ENCODE data around the gene RNU6-7. TPM values are rescaled to one million over a fixed set of nuclear protein-coding genes. Genes with fewer than 3 reads are reported as not detected.

RNU6-7 gene
- total RNA-seq, 4 donors from 2014 or later: not detected

DNA sequence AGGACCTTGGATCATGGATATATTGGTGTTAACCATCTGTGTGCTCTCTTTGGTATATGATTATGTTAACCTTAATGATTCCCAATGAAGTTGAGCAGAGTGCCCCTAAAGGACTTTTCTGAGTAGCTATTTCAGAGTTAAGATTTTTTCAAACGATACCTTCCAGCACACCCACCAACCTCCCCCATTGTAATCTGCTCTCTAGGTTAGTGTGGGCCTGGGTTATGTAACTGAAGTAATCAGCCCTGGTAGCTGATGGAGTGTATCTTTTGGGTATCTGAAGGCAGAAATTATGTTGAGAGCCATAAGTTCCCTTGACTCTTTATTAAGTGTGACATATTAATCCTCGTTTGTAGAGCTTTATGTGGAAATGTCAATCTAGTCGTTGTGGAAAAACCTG is 48.8 kb downstream of the RNU6-7 start:
- H3K4me3 ChIP-seq (ENCODE audit: low read depth, poor library complexity, severe bottlenecking): no peak overlapping the region
- 85 to 88% methylated on average over 3 of the region's 3 CpGs for WGBS, 2 donors
- DNase-seq (ENCODE audit: low spot score in 2 of 2): no peak
- intact Hi-C loops (cut with DNase I; ENCODE audit: low total_unique reads): loop anchor here (5.0 to 10.0 kb wide), 3 partner anchors 178 to 736 kb away; no protein-coding TSS in a partner anchor
- TF ChIP-seq POLR2A (IDR thresholded peaks at IDR 0.05): no peak
- TF ChIP-seq, protein P1, sequence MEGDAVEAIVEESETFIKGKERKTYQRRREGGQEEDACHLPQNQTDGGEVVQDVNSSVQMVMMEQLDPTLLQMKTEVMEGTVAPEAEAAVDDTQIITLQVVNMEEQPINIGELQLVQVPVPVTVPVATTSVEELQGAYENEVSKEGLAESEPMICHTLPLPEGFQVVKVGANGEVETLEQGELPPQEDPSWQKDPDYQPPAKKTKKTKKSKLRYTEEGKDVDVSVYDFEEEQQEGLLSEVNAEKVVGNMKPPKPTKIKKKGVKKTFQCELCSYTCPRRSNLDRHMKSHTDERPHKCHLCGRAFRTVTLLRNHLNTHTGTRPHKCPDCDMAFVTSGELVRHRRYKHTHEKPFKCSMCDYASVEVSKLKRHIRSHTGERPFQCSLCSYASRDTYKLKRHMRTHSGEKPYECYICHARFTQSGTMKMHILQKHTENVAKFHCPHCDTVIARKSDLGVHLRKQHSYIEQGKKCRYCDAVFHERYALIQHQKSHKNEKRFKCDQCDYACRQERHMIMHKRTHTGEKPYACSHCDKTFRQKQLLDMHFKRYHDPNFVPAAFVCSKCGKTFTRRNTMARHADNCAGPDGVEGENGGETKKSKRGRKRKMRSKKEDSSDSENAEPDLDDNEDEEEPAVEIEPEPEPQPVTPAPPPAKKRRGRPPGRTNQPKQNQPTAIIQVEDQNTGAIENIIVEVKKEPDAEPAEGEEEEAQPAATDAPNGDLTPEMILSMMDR (IDR thresholded peaks at IDR 0.05): no peak

DNA sequence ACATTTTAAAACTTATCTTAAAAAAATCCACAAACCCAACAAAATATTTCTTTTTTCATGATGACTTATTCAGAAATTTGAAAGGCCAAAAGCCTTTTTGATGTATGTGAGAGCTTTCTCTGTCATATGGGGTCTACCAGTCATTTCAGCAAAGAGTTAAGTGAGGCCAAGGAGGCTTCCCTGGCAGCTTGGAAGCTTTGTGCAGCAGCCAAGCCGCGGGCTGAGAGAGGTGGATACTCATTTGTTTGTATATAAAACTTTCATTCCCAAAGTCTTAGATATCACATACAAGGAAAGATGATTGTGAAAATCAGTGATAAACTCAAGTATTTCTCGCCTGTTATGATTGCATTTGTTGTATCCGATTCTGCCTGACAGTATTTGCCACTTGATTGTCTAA is 49.7 kb downstream of the RNU6-7 start:
- 52 to 70% methylated on average over 4 of the region's 4 CpGs for WGBS, 2 donors
- intact Hi-C loops (cut with DNase I; ENCODE audit: low total_unique reads): loop anchor here (5.0 to 10.0 kb wide), 3 partner anchors 179 to 737 kb away; no protein-coding TSS in a partner anchor
- no peak for TF ChIP-seq POLR2A (IDR thresholded peaks at IDR 0.05)
- TF ChIP-seq, protein P1 (IDR thresholded peaks at IDR 0.05): no peak
- no peak for DNase-seq (ENCODE audit: low spot score in 2 of 2)
- H3K4me3 ChIP-seq (ENCODE audit: low read depth, poor library complexity, severe bottlenecking): no peak overlapping the region

Other genes starting within 250 kb of the RNU6-7 start
- gene ARHGAP5, start 124.7 kb upstream of the RNU6-7 start, total RNA-seq: 10 to 100 TPM; 86.4 to 97.5 (median 95.2) TPM
- gene RNU6-8, start 1.2 kb downstream of the RNU6-7 start, total RNA-seq: not detected
- 10 to 100 TPM in 1 of 4 donors, 1 to 10 TPM in 3; 2.3 to 13.3 (median 3.6) TPM for gene AKAP6, start 127.3 kb downstream of the RNU6-7 start, total RNA-seq